CMK (cell line): Measurements from ENCODE around the gene HSFX3.
A peak's percentile ranks its signal among the peaks of the same experiment; 100 is the strongest.
"Not testable (repeated sequence)": the region's sequence is repeated elsewhere in the genome, so short reads cannot be mapped to it uniquely, and the experiment has no call there.

Experiments used
- DNase-seq: peaks from one replicate; pipeline ENCODE4 v3.0.0-alpha.2; 2010; ENCODE audit warnings: low read depth

HSFX3 gene

GRCh38 chrX:149517308-149517707, 32.4 kb downstream of the HSFX3 start:
- DNase-seq: no peak

GRCh38 chrX:149516604-149517003, 33.1 kb downstream of the HSFX3 start:
- DNase-seq: no peak

- DNase-seq: no peak
Observed at GRCh38 chrX:149515954-149516602, 33.6 kb downstream of the HSFX3 start.

GRCh38 chrX:149513825-149514428, 35.8 kb downstream of the HSFX3 start:
- DNase-seq: peak; percentile 51

GRCh38 chrX:149512225-149512885, 37.4 kb downstream of the HSFX3 start:
- no peak for DNase-seq

GRCh38 chrX:149511081-149511480, 38.6 kb downstream of the HSFX3 start:
- no peak for DNase-seq

- DNase-seq: no peak
Observed at GRCh38 chrX:149510386-149510785, 39.3 kb downstream of the HSFX3 start.

GRCh38 chrX:149508467-149508866, 41.3 kb downstream of the HSFX3 start:
- DNase-seq: no peak

GRCh38 chrX:149506349-149506748, 43.4 kb downstream of the HSFX3 start:
- no peak for DNase-seq

- DNase-seq: no peak
Observed at GRCh38 chrX:149505671-149506070, 44.1 kb downstream of the HSFX3 start.

GRCh38 chrX:149504915-149505651, 44.6 kb downstream of the HSFX3 start, which contains the start of gene IDS:
Gene IDS (minus strand): TSS chrX:149505306. CDS start chrX:149505137, 169 bp downstream.
- DNase-seq: peak; percentile 59

- DNase-seq: no peak
Observed at GRCh38 chrX:149504226-149504914, 45.4 kb downstream of the HSFX3 start.

GRCh38 chrX:149503446-149503845, 46.3 kb downstream of the HSFX3 start:
- not testable (repeated sequence) for DNase-seq

GRCh38 chrX:149502923-149503322, 46.8 kb downstream of the HSFX3 start:
- DNase-seq: not testable (repeated sequence)

GRCh38 chrX:149499766-149500165, 50.0 kb downstream of the HSFX3 start:
- DNase-seq: no peak

- no peak for DNase-seq
Observed at GRCh38 chrX:149498767-149499166, 51.0 kb downstream of the HSFX3 start.
